OCI-LY1 (cell line): ENCODE data around the gene C2CD3.

ENCODE experiments used
- H2AFZ ChIP-seq: fragments of 200-600 bp; sonication (generic), shearing (Covaris generic); 2 replicates; pipeline ENCODE4 v1.6.0; 2014; ENCODE audit warnings: antibody characterized with exemption, mild to moderate bottlenecking, low read length
- H3F3A ChIP-seq: fragments of 200-600 bp; sonication (generic), shearing (Covaris generic); 2 replicates; pipeline ENCODE4 v1.6.0; 2014; ENCODE audit warnings: mild to moderate bottlenecking, antibody characterized with exemption, low read length, moderate library complexity; ENCODE audit not compliant: insufficient read depth
- H3K27ac ChIP-seq: fragments of 200-600 bp; sonication (generic); 2 replicates; pipeline ENCODE4 v1.5.1; 2014; ENCODE audit warnings: low read length, mixed run types, mild to moderate bottlenecking, low read depth; ENCODE audit not compliant: poor library complexity, severe bottlenecking
- H3K27me3 ChIP-seq: fragments of 200-600 bp; sonication (generic); 2 replicates; pipeline ENCODE4 v1.6.0; 2014; ENCODE audit warnings: antibody characterized with exemption, mild to moderate bottlenecking, low read length, moderate library complexity; ENCODE audit not compliant: insufficient read depth
- H3K36me3 ChIP-seq: fragments of 200-600 bp; sonication (generic); 2 replicates; pipeline ENCODE4 v1.6.1; 2014; ENCODE audit warnings: mild to moderate bottlenecking, antibody characterized with exemption, low read length, moderate library complexity, mixed read lengths; ENCODE audit not compliant: insufficient read depth
- H3K4me1 ChIP-seq: fragments of 200-600 bp; sonication (generic); 2 replicates; pipeline ENCODE4 v1.5.1; 2014; ENCODE audit warnings: mild to moderate bottlenecking, low read length, moderate library complexity; ENCODE audit not compliant: insufficient read depth, severe bottlenecking
- H3K4me2 ChIP-seq: fragments of 200-600 bp; sonication (generic), shearing (Covaris generic); 2 replicates; pipeline ENCODE4 v1.6.1; 2014; ENCODE audit warnings: low read length
- H3K4me3 ChIP-seq: fragments of 200-600 bp; sonication (generic); 2 replicates; pipeline ENCODE4 v1.5.1; 2014; ENCODE audit warnings: low read length, low read depth, mild to moderate bottlenecking, mixed read lengths; ENCODE audit not compliant: poor library complexity, severe bottlenecking
- H3K79me2 ChIP-seq: fragments of 200-600 bp; shearing (Covaris generic); 2 replicates; pipeline ENCODE4 v1.6.1; 2016; ENCODE audit warnings: mixed run types, low read length, mixed read lengths; ENCODE audit not compliant: insufficient read depth
- H3K9ac ChIP-seq: fragments of 200-600 bp; sonication (generic), shearing (Covaris generic); 2 replicates; pipeline ENCODE4 v1.6.1; 2014; ENCODE audit warnings: mild to moderate bottlenecking, low read length, mixed read lengths
- H3K9me2 ChIP-seq: fragments of 200-600 bp; sonication (generic), shearing (Covaris generic); 2 replicates; pipeline ENCODE4 v1.6.1; 2014; ENCODE audit warnings: low read depth, mild to moderate bottlenecking, low read length, mixed read lengths
- H3K9me3 ChIP-seq: fragments of 200-600 bp; shearing (Covaris generic); 2 replicates; pipeline ENCODE4 v1.6.1; 2014; ENCODE audit warnings: low read length, mixed read lengths
- H4K20me1 ChIP-seq: fragments of 200-600 bp; sonication (generic), shearing (Covaris generic); 2 replicates; pipeline ENCODE4 v1.6.0; 2016; ENCODE audit warnings: mild to moderate bottlenecking, low read length; ENCODE audit not compliant: insufficient read depth
- EZH2 ChIP-seq: fragments of 200-600 bp; sonication (generic), shearing (Covaris generic); IDR thresholded peaks from 2 replicates; pipeline ENCODE4 v1.8.0; 2017; ENCODE audit warnings: borderline replicate concordance, mixed run types, mild to moderate bottlenecking, antibody characterized with exemption, low read length, moderate library complexity, mixed read lengths
- TF ChIP-seq, protein P1 (sequence below): fragments of 200-600 bp; sonication (generic), shearing (Covaris generic); IDR thresholded peaks from 2 replicates; pipeline ENCODE4 v1.5.1; 2017; ENCODE audit warnings: mild to moderate bottlenecking, antibody characterized with exemption, low read length, moderate library complexity, mixed read lengths

Gene C2CD3

DNA sequence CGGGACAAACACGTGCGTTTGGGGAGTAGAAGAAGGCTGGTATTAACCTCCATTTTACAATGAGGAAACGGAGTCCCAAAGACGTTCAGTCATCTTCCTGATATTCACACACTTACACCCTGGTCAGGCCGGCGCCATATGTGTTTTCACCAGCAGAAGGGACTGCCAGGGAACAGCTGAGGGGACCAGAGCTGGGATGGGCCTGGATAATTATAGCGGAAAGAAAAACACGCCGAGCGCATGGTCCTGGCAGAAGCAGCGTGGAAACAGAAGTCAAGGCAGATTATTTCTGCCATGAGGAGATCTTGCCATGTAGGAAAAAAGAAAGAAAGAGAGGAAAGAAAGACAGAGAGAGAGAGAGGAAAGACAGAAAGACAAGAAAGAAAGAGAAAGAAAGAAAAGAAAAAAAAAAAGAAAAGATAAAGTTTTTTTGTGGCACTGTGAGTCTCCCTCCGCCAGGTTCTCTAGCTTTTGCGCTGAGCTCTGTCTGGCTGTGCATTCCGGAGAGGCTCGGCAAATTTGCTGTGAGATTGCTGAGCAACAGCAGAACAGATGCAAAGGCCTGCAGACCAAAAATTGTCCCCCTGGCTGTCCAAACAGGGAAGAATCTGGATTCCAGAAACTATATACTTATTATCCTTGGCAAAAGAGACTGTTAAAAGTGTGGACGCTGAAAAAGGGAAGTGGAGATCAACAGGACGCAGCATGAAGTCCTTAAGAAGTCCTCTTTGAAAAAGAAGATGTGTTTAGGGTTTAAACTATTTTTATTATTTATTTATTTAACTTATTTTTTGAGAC lies 186.9 kb downstream of the C2CD3 start:
- TF ChIP-seq, protein P1, sequence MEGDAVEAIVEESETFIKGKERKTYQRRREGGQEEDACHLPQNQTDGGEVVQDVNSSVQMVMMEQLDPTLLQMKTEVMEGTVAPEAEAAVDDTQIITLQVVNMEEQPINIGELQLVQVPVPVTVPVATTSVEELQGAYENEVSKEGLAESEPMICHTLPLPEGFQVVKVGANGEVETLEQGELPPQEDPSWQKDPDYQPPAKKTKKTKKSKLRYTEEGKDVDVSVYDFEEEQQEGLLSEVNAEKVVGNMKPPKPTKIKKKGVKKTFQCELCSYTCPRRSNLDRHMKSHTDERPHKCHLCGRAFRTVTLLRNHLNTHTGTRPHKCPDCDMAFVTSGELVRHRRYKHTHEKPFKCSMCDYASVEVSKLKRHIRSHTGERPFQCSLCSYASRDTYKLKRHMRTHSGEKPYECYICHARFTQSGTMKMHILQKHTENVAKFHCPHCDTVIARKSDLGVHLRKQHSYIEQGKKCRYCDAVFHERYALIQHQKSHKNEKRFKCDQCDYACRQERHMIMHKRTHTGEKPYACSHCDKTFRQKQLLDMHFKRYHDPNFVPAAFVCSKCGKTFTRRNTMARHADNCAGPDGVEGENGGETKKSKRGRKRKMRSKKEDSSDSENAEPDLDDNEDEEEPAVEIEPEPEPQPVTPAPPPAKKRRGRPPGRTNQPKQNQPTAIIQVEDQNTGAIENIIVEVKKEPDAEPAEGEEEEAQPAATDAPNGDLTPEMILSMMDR, result no peak
- TF ChIP-seq EZH2, result no peak
- peak overlapping the region; percentile 92 for H3K9ac ChIP-seq
- H3K4me2 ChIP-seq, result peak overlapping the region; percentile 99
- H3K4me3 ChIP-seq, result peak overlapping the region; percentile 90
- H3K79me2 ChIP-seq, result peaks cover 13% of the 10 kb centered on the region
- H3K4me1 ChIP-seq, result peaks cover 61% of the 10 kb centered on the region
- no peaks in the 10 kb centered on the region for H3K9me3 ChIP-seq
- no peaks in the 10 kb centered on the region for H4K20me1 ChIP-seq
- H3K27ac ChIP-seq, result peak overlapping the region; percentile 98
- H3F3A ChIP-seq, result peaks cover 14% of the 10 kb centered on the region
- no peaks in the 10 kb centered on the region for H3K9me2 ChIP-seq
- no peaks in the 10 kb centered on the region for H3K27me3 ChIP-seq
- no peak overlapping the region for H2AFZ ChIP-seq
- peaks cover 34% of the 10 kb centered on the region for H3K36me3 ChIP-seq

DNA sequence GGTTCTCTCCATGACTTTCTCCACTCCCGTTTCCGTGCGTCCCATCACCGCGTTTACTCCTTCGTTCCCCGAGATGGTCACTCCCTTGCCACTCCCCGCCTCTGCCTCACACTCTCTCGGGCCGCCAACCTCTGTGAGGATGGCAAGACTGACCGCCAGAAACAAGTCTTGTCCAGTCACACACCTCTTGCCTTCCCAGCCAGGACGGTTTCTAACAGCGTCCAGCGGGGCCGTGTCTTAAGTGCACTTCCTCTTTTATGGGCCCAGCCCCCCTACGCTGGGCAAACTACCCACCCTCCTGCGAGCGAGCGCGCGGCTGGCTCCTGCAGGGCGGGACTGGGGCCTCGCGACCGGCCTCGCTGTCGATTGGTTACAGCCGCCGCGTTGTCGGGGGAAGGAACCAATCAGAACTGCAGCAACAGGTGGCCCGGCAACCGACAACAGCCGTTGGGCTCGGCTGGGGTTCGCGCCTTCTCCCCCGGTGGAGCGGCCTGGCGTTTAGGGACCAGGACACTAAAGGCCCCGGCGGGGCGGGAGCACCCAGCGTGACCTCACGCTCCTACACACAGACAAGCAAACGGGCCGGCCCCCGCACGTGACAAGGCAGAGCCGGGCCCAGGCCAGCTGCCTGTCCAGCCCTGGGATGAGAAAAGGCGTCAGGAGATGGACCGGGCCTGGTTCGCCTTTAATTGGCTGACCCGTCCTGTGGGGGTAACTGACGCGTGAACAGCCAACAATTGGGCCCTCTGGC lies 187.6 kb downstream of the C2CD3 start:
- H3K9ac ChIP-seq, result peak overlapping the region; percentile 92
- no peak overlapping the region for H2AFZ ChIP-seq
- peaks cover 66% of the 10 kb centered on the region for H3K4me1 ChIP-seq
- H3K4me3 ChIP-seq, result peak overlapping the region; percentile 90
- H3K27me3 ChIP-seq, result no peaks in the 10 kb centered on the region
- H4K20me1 ChIP-seq, result no peaks in the 10 kb centered on the region
- peak overlapping the region; percentile 99 for H3K4me2 ChIP-seq
- no peaks in the 10 kb centered on the region for H3K9me3 ChIP-seq
- no peaks in the 10 kb centered on the region for H3K9me2 ChIP-seq
- peaks cover 13% of the 10 kb centered on the region for H3K79me2 ChIP-seq
- H3K27ac ChIP-seq, result peak overlapping the region; percentile 98
- TF ChIP-seq EZH2, result no peak
- TF ChIP-seq, protein P1, result no peak
- peaks cover 42% of the 10 kb centered on the region for H3K36me3 ChIP-seq
- peaks cover 20% of the 10 kb centered on the region for H3F3A ChIP-seq

DNA sequence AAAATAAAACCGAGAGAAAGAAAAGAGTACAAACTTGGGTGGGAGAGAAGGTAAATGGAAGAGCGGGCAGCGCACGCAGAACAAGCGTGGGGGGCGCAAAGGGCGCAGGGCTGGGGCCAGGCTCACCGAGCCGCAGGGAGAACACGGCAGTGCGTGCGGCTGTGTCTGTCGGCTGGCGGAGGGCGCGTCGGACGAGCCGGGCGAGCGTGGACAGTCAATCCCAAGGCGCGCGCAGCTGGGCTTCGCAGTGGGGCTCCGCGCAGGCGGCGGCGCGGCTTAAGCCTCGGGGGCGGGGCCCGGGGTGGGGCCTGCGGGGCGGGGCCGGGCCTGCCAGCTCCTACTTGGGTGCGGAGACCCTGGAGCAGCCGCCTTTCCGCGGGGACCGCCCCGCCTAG lies 188.2 kb downstream of the C2CD3 start, which contains the start of gene UCP2:
TSS of gene UCP2 (minus strand) at position 249 of the 395 bp plus-strand sequence. CDS start 4,465 bp downstream, outside the sequence.
- Histone ChIP-seq H3K9me2 (no peaks in the 10 kb centered on the region), H3K79me2 (peaks cover 13% of the 10 kb centered on the region), H3K27me3 (no peaks in the 10 kb centered on the region), H2AFZ (no peak within 1 kb of the TSS), H4K20me1 (no peaks in the 10 kb centered on the region), H3K4me1 (peaks cover 72% of the 10 kb centered on the region), H3F3A (peaks cover 20% of the 10 kb centered on the region), H3K4me3 (peak within 1 kb of the TSS; percentile 90), H3K36me3 (peaks cover 47% of the 10 kb centered on the region), H3K9me3 (no peaks in the 10 kb centered on the region), H3K27ac (peak within 1 kb of the TSS; percentile 98), H3K4me2 (peak within 1 kb of the TSS; percentile 99), H3K9ac (peak within 1 kb of the TSS; percentile 92)
- no peak for TF ChIP-seq EZH2
- TF ChIP-seq, protein P1, result no peak
